Ovary (tissue), 3 donors: ENCODE results near the gene UPF1.

ENCODE experiments used
- CTCF ChIP-seq, 3 donors: fragments of 450-650 bp in 2 of 3; fragments of 200-600 bp in 1 of 3; IDR thresholded peaks; one replicate each; pipeline versions ENCODE4 v1.5.1 to v1.8.0; 2016 to 2022; ENCODE audit warnings: antibody characterized with exemption in 3 of 3, mild to moderate bottlenecking in 1 of 3
- EP300 ChIP-seq: sonication (generic); formaldehyde crosslinking; IDR thresholded peaks from one replicate; pipeline ENCODE4 v1.6.1; 2017; ENCODE audit warnings: antibody characterized with exemption
- POLR2A ChIP-seq: fragments of 450-650 bp; IDR thresholded peaks from one replicate; pipeline ENCODE4 v1.6.1; 2017; ENCODE audit warnings: antibody characterized with exemption, mild to moderate bottlenecking, moderate library complexity
- donor health status: DM: no; HTN: no; CAD: no.

- TF ChIP-seq CTCF (IDR thresholded peaks at IDR 0.05) (no peak), POLR2A (no peak), EP300 (no peak)
Measured at GRCh38 chr19:18795540-18795939, 36.2 kb upstream of the UPF1 start.
